ENCODE data around the gene LRMDA. TPM values are rescaled to one million over a fixed set of nuclear protein-coding genes. Genes with fewer than 3 reads are reported as not detected.
A peak's percentile ranks its signal among the peaks of the same experiment; 100 is the strongest.

The LRMDA gene
- total and polyA plus RNA-seq, 2 of the 13 experiments (the other 11 are each of a cell fraction or from before 2014, with no cell fraction given), result 13.4 to 22.0 TPM

- TF ChIP-seq ZBTB39 (CRISPR knock-in tag; IDR thresholded peaks at IDR 0.05), result no peak
- no peak for TF ChIP-seq SIN3A (IDR thresholded peaks at IDR 0.05; ENCODE audit: borderline replicate concordance, low read depth, low read length)
- no peak for TF ChIP-seq IKZF1 (IDR thresholded peaks at IDR 0.05)
- TF ChIP-seq ZNF558 (CRISPR knock-in tag; IDR thresholded peaks at IDR 0.05; ENCODE audit: borderline replicate concordance), result no peak
- no peak for TF ChIP-seq ZKSCAN8 (CRISPR knock-in tag; IDR thresholded peaks at IDR 0.05; ENCODE audit: borderline replicate concordance)
- TF ChIP-seq AHR (CRISPR knock-in tag; IDR thresholded peaks at IDR 0.05), result no peak
- TF ChIP-seq HOMEZ (CRISPR knock-in tag; IDR thresholded peaks at IDR 0.05; ENCODE audit: low read depth), result no peak
- no peak for TF ChIP-seq ZNF75D (CRISPR knock-in tag; IDR thresholded peaks at IDR 0.05; ENCODE audit: borderline replicate concordance)
- TF ChIP-seq ZNF501 (CRISPR knock-in tag; IDR thresholded peaks at IDR 0.05), result no peak
- no peak for TF ChIP-seq NR2F6 (IDR thresholded peaks at IDR 0.05)
- TF ChIP-seq NR2F6 (CRISPR knock-in tag; IDR thresholded peaks at IDR 0.05), result peak; percentile 15; the same call in 1 of the 2 replicates
- TF ChIP-seq GLMP (CRISPR knock-in tag; IDR thresholded peaks at IDR 0.05; ENCODE audit: borderline replicate concordance), result no peak
- TF ChIP-seq AKAP8 (CRISPR knock-in tag; IDR thresholded peaks at IDR 0.05), result no peak
- no peak for TF ChIP-seq JUN (CRISPR knock-in tag; IDR thresholded peaks at IDR 0.05)
- TF ChIP-seq ZNF234 (CRISPR knock-in tag; conservative IDR thresholded peaks at IDR 0.05), result no peak
- TF ChIP-seq ZNF274 (CRISPR knock-in tag; IDR thresholded peaks at IDR 0.05), result no peak
- TF ChIP-seq SMARCC2 (IDR thresholded peaks at IDR 0.05), result no peak
- no peak for TF ChIP-seq BRCA1 (CRISPR knock-in tag; IDR thresholded peaks at IDR 0.05)
- no peak for TF ChIP-seq ZNF362 (CRISPR knock-in tag; IDR thresholded peaks at IDR 0.05; ENCODE audit: borderline replicate concordance)
- TF ChIP-seq ZBTB20 (CRISPR knock-in tag; IDR thresholded peaks at IDR 0.05; ENCODE audit: borderline replicate concordance, low read depth), result no peak
- no peak for TF ChIP-seq ELK4 (CRISPR knock-in tag; IDR thresholded peaks at IDR 0.05; ENCODE audit: borderline replicate concordance)
- TF ChIP-seq TAF15 (IDR thresholded peaks at IDR 0.05; ENCODE audit: low read depth, low read length, poor library complexity, severe bottlenecking), result no peak
- TF ChIP-seq RFXAP (CRISPR knock-in tag; IDR thresholded peaks at IDR 0.05; ENCODE audit: borderline replicate concordance), result no peak
- TF ChIP-seq KLF13 (CRISPR knock-in tag; IDR thresholded peaks at IDR 0.05), result no peak
- 0 out of 2 replicates have a peak, but pooled peaks have one; percentile 9 for TF ChIP-seq GFI1 (CRISPR knock-in tag; IDR thresholded peaks at IDR 0.05; ENCODE audit: borderline replicate concordance)
These were observed 343.5 kb downstream of the LRMDA start (continued) for GRCh38 chr10:75774783-75775490.

Data from HepG2 (cell line).